Measurements from ENCODE around the gene MPND.

MPND gene

DNA sequence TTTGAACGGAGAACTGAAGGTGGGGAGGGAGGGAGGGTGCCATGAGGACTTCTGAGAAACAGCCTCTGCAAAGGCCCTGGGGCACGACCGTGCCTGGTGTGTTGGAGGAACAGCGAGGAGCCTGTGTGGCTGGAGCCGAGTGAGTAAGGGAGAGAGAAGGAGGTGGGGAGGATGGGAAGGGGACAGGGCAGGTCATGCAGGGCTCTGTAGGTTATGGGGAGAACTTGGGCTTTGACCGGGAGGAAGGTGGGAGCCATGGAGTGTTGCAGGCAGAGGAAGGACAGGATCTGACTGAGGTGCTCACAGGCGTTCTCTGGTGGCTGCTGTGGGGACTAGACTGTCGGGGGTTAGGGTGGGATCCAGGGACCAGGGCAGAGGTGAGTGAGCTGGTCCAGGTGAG, 6.7 kb downstream of the MPND start:
- DNase-seq: no peak

DNA sequence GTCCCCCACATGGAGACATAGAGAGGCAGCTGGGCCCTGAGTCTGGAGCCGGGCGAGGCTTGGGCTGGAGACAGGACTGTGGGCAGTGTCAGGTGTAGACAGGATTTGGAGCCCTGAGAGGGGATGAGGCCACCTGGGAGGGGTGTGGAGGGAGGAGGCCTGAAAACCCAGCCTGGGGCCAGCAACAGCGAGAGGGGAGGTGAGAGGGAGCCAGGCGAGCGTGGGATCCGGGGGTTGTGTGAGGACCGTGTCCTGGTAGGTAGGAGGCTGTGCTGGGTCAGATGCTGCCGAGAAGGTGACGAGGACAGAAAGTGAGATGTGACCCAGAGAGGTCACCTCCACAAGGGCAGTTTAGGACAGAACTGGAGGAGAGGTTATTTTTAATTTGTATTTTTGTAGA, 7.4 kb downstream of the MPND start:
- no peak for DNase-seq

DNA sequence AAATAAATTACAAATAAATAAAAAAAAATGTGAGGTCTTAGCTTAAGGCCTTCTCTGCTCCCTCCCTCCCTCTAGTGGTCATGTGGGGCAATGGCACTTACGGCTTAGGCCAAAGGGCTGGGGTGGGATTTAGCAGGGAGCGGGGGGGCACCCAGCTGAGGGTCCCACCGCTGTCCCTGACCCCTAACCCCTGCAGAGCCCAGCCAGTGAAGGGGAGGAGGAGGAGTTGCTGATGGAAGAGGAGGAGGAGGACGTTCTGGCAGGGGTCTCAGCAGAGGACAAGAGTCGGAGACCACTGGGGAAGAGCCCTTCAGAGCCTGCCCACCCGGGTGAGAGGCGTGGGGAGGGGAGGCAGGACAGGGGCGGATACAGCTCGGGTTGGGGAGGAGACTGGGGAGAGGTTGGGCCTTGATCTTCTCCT, 9.3 kb downstream of the MPND start:
- no peak for DNase-seq

DNA sequence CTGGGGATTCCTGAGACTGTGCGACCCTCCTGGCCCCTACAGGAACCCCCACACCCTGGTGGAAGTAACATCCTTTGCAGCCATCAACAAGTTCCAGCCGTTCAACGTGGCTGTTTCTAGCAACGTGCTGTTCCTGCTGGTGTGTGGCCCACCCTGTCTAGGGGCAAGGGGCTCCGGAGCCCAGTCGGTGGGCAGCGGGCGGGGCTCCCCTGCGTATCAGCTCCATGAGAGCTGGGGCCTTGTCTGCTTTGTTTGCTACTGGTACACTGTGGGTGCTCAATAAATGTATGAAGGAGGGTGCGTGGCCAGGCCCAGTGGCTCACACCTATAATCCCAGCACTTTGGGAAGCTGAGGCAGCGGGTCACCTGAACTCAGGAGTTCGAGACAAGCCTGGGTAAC, 10.9 kb downstream of the MPND start:
- DNase-seq: no peak

DNA sequence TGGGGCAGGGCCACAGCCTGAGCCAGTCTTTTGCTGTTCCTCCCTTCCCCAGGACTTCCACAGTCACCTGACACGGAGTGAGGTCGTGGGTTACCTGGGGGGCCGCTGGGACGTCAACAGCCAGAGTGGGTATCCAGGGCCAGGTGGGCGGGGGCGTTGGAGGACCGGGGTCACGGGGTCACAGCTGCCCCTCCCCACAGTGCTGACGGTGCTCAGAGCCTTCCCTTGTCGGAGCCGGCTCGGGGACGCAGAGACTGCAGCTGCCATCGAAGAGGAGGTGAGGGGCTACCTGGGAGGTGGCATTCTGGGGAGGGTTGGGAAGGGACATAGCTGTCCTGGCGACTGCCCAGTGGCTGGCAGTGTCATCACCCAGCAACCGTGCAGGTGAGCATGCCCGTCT, 11.5 kb downstream of the MPND start:
- DNase-seq: no peak

DNA sequence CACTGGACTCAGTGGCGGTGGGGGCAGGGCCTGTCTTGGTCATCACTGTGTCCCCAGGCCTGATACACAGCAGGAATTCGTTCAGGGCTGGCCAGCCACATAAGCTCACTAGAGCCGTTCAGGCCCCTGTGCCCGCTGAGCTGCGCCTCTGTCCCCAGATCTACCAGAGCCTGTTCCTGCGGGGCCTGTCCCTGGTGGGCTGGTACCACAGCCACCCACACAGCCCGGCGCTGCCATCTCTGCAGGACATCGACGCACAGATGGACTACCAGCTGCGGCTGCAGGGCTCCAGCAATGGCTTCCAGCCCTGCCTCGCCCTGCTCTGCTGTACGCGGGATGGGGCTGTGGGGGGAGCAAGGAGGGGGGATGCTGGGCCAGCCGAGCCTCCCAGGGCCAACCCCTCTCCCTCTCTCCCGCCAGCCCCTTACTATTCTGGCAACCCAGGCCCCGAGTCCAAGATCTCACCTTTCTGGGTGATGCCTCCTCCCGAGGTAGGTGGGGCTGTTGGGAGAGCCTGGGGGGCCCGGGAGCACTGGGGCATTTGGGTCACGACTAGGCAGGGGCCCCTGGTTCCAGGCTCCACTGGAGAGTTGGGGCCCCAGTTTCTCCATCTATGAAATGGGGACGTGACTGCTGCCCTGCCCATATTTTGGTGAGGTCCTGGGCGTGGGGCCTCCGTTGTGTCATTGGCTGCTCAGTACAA, 13.9 kb downstream of the MPND start:
- DNase-seq: peak; percentile 52

DNA sequence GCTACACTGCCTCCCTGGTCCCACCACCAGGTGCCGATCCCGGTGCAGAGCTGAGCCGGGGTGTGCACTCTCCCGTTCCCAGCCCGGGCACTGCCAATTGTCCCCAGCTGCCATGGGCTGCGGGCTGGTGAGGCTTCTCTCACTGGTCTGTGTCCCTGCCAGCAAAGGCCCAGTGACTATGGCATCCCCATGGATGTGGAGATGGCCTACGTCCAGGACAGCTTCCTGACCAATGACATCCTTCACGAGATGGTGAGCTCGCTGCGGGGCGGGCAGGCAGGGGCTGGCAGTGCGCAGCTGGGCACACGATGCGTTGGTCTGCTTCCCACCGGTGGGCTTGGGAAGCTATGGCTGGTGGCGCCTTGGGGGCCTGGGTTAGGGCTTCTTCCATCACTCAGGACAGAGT, 14.6 kb downstream of the MPND start:
- no peak for DNase-seq

DNA sequence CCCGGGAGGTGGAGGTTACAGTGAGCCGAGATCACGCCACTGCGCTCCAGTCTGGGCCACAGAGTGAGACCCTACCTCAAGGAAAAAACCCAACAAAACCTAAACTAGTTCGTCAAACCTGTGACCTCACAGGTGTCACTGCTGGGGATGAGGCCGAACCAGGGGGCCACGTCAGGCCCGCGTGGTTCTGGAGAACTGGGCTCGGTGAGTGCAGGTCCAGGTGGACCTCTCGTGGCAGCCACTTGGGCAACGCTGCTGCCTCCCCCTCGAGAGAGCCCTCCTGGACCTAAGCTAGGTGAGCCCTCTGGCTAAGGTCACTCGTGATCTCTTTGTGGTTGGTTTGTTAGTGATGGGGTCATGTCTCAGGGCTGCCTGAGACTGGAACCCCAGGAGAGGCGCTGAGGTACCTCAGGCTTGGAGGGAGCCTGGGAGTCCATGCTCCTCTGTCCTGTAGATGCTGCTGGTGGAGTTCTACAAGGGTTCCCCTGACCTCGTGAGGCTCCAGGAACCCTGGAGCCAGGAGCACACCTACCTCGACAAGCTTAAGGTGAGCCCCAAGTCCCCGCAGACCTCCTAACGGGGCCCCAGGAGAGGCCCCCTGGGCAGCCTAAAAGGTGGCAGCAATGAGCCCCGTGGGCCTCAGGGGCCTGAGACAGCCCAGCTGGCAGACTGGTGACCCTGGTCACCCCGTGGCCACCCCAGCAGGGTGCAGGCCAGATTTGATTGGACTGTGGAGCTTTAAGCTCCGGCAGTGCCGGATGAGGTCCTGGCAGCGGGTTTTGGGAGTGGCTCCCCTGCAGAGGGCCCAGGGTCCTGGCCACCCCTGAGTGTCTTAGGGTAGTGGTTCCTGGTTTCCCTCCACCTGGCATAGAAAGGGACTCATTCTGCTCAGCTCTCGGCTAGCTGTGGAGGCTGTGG, 15.6 kb downstream of the MPND start:
- no peak for DNase-seq

DNA sequence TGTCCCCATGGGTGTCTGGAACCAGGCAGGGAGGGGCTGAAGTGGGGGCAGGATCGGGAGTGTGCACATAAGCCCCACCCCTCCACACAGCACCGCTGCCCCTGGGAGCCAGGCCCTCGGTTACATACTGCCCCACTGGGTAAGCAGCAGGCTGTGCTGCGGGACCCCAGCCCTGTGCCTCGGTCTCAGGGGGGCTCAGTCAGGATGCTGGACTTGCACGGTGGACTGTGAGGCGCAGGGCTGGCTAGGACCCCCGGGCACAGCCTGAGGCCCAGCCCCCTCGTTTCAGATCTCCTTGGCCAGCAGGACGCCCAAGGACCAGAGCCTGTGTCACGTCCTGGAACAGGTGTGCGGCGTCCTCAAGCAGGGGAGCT, 16.3 kb downstream of the MPND start:
- DNase-seq: peak; percentile 43

DNA sequence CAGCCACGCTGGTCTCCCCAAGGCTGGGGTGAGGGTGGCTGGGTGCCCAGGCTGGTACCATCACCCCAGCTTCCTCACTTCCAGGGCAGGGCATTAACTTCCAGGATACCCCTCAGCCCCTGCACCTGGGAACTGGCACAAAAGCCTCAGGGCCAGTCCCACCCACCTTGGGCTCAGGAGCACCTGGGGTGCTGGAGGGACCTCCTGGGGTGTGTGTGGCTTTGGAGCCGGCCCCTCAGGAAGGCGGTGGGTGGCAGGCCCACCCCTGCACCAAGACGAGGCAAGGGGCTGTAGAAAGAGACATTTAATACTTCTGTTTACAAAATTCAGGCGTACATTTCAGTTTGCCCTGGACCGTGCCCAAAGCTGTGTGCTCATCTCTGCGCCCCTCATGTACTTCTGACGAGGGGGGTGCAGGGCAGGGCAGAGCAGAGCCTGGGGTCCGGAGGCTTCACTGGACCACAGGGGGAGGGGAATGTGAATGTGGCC, 16.8 kb downstream of the MPND start:
- DNase-seq: peak; percentile 52

DNA sequence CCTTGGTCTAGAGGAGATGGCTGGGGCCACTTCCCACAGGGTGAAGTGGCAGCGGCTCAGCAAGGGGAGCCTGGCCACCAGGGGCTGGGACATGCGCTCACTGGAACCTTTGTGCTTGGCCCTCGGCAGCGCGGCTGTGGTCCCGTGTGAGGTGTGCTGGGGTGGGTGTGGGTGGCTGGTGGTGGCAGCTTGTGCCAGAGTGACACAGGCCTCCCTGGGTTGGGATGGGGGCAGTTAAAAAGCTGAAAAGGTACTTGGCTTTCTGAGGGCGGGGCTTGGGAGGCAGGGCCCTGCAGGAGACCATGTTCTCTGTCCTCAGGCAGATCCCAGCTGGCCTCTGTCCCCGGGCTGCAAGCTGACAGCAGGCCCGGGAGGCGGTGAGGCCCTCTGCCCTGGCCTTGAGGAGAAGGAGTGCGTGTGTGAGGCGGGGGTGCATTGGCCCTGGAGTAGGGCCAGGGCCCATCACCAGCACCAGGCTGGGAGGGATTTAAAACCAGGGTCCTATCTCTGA, 17.3 kb downstream of the MPND start:
- DNase-seq: peak; percentile 63

DNA sequence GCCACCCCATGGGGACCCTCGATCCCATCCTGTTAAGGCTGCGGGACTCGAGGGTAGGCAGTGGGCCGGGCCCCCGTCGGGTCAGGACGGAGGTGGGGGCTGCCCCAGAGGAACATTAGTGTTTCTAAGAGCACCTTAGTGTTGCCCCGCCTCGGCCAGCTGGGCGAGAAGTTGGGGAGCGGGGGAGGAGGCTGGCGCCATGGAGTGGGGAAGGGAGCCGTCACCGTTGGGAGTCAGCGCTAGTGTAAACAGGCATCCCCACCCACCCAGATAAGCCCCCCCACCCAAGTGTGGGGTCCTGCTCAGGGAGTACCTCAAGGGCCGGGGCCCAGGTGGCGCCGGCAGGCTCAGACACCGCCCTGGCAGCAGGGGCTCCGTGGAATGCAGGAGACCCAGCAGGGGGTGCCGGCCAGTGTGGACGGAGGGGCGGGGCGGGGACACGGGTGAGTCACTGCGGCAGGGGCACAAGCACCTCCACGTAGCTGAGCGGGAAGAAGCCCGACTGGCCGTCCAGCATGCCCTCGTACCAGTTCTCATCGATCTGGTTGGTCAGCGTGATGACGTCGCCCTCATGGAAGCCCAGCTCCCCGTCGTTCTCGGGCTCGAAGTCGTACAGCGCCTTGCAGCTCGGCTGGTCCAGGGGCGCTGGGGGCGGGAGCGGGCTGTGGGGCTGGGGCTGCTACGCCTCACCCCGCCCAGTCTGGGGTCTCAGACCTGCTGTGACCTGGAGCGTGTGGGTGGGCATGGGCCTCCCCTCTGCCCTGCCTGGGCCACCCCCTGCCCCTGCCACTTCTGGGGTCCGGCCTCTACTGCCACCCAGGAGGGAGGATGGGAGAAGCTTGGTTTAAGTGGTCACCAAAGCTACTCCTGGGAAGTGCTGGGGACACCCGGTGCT, 18.0 kb downstream of the MPND start:
- peak; percentile 74 for DNase-seq

DNA sequence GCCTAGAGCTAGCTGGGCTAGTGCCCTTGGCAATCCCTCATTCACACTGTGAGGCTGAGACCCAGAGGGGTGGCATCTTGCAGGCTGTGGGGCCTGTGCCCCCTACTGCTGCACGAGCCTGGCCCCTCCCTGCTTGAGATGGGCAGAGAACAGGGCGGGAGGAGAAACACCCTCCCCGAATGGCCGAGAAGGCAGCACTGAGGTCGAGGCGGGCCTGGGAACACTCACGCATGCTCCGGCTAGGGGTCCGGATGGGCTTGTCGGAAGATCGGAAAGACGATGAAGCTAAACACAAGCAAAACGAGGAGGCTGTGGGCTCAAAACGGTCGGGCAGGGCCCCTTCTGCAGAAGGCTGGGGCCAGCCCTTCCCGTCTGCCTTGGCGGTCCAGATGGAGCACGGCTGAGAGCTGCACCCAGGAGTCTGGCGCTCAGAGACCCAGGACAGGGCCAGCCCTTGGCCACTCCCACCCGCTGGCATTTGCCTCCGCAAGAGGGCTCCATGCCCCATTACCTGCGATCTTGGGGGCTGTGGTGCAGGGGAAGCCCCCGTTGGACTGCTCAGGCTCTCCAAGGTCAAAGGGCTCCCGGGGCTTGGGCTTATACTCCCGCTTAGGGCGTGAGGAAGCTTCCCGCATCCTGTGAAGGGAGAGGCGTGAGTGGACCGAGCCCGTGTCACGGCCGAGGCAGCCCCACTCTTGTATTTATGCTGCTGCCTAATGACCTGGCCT, 18.9 kb downstream of the MPND start:
- DNase-seq: peak; percentile 49

DNA sequence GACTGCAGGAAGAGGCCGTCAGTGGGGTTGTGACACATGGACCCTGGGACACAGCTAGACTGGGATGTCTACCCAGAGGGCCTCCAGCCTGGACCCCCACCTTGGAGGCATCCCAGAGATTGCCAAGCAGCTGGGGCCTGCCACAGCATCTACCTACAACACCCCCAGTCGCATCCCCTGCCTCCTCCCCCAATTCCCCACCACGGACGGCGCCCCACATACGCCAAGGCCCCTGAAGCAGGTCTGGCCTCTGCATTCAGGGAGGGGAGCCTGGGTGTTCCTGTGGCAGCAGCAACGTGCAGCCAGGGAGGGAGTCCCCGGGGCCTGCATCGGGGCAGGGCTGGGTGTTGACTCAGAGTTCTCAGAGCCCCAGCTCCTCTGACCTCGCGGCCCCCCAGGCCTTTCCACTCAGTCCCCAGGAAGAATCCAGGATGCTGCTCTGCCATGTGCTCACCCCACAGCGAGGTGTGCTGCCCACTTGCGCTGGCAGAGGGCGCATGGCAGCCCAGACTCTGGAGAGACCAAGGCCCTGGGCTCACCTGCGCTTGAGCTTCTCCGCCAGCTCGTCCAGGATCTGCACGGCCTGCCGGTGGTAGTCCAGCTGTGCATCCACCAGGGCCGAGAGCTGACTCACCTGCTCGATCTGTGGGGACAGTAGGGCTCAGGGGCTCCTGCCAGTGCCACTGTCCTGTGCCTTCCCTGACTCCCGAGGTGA, 19.6 kb downstream of the MPND start:
- DNase-seq: peak; percentile 60

DNA sequence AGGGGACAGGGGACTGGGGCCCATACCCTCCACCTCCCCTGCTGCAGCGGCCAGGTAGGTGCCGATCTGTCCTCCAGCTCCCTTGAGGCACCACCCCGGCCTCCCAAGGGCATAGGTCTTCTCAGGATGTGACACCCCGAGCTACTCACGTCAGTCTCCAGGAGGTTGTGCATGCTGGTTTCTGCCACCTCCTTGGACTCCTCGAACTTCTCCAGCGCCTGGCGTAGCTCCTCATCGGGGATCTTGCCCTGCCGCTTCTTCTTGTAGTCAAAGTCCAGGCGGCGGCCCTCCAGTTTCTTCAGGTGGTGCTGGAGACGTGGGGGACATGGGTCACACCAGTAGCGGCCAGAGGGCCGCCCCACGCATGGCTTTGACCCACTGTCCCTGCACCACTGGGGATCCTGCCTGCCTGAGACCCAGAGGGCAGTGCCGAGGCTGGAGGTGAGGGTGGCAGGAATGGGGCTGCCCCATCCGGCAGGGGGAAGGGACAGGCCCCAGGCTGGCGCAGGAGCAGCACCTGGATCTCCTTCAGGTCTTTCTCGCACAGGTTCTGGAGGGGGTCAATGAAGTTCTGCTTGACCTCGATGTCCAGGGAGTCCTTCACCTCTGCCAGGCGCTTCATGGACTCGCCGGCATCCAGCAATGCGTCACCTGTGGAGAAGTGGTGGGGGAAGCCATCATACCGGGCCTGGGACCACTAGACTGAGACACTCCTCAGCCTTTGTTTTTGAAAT, 20.4 kb downstream of the MPND start:
- DNase-seq: peak; percentile 54

DNA sequence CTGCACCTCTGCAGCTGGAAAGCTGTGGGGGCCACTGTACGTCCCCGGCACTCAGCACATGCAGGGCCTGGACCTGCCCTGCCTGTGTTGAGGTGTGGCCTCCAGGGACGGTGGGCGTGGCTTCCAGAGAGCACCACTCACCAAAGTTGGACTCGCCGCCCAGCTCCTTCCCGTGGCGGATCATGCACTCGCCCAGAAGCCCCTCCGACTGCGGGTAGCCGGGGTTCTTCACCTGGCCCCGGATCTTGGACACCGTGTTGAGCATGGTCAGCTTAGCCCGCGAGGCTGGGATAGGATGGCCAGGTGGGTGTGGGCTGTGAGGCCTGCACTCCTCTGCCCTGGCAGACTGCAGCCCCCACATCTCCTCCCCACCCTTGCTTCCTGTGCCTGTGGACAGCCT, 22.0 kb downstream of the MPND start:
- DNase-seq: no peak

DNA sequence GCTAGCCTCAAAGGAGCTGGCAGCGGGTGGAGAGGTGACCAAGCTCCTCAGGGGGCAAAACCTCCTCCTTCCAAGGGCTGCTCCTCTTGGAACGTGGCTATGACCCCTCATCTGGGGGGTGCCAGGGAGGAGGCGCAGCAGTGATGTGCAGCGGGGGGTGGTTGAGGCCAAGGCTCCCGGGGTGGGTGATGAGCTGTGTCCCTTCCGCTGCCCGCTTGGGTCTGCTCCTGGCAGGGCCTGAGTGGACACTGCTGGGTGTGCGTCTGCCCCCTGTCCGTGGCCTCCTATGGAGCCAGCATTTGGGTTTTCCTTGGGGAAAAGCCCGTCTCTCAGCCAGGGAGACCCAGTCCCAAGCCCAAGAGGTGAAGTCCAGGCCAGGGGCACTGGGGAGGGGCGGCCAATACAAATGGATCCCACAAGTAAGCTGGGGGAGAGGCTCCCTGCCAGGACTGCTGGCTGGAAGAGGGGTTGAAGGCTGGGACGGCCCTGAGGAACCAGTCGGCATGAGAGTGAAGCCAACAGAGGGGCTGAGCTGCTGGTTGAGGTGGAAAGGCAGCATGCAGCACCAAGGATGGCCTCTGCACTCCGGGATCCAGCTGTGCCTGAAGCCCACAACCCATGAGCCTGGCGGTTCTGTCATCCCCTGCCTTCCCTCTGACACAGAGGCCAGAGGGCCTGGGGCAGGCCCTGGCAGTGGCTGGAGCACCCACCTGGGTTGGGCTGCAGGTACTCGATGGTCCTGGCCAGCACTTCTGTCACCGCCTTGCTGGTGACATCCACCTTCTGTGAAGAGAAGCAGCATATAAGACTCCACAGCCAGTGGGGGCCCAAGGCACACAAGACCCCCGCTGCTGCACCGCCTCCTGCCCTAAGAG, 22.7 kb downstream of the MPND start:
- no peak for DNase-seq

DNA sequence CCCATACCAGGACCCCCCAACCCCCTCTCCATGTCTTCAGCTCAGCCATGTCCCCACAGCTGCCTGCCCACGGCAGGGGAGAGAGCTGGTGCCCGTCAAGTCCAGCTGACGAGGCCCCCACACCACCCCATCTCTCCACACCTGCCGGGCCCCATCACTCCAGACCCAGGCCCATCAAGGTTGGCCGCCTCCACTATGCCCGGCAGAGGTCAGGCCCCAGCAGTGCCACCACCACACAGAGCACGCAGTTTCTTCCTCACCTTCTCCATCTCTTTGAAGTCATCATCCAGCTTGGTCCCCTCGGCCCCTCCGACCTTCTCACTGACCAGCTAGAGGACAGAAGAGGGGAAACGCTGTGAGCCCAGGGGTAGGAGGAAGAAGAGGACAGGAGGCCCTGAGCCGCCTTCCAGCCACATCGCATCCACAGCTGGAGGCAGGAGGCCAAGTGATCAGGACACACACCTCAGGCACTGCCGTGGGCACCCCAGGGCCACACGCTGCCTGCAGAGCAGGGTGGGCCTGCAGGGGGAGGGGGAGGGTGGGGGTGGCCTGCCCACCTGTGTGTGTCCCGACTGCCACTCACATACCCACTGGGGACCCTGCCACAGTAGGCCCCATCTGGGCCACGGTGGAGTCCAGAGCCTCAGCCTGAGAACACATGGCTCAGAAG, 23.4 kb downstream of the MPND start:
- DNase-seq: no peak

DNA sequence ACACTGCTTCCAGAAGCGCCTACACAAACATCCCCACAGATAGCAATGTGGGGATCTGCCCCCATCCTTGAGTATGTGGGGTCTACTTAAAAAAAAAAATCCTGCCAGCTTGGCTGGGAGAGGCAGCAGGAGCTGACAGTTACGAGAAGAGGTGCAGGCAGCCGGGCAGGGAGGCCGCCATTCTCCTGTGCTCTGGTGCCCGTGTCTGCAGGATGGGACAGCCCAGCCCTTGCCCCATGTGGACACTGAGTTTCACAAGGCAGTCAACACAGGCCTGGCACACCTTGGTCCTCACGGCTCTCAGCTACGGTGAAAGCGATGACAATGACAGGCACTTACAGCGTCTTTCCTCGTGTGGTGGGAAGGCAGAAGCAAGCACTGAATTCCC, 24.0 kb downstream of the MPND start:
- no peak for DNase-seq
